ENCODE data around the gene VAMP2.

DNA sequence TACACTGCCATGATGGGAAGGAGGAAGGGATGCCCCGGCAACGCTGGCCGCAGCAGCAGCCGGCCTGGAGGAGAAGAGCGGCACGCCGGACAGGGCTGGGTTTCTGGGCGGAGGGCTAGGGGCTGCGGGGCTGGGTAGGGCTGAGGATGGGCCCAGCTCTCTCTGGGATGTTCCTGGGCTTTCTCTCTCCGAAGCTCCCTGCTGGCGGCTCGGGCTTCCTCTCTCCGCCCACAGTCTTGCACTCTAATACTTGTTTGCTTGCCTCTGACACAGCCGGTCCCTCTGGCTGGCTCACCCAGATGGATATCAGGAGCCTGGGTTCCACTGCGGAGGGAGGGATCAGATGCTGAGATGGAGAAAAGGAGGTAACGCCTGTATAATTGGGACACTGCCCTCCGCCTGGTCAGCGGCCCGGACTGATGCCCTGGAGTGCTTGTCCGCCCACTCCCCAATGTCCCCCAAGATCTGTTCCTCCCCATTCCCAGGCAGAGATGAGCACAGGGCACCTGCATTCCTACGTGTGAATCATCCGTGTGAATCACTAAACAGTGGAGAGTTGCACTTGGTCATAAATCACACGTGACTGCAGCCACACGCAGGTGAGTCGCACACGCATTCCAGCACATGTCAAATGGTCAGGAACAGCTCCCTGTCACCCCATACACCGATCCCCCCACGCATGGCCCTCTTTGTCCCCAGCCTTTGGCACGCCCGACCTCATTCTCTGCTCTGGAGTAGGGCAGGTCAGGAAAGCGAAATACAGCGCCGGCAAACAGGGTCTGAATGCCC lies 44.6 kb downstream of the VAMP2 start, which contains the start of gene ALOXE3:
- TF ChIP-seq CTCF (conservative IDR thresholded peaks at IDR 0.05; ENCODE audit: low read depth, low read length) (no peak), EZH2phosphoT487 (IDR thresholded peaks at IDR 0.05; ENCODE audit: borderline replicate concordance, low read length) (no peak)

All from PC-3 (cell line).